Loucy (cell line): ENCODE data around the gene FANK1.

Source experiments
- H2AFZ ChIP-seq: fragments of 200-600 bp; sonication (generic); 2 replicates; pipeline ENCODE4 v1.6.0; 2016; ENCODE audit warnings: antibody characterized with exemption, mild to moderate bottlenecking, low read length, moderate library complexity
- H3F3A ChIP-seq: fragments of 200-600 bp; 2 replicates; pipeline ENCODE4 v1.6.0; 2016; ENCODE audit warnings: antibody characterized with exemption, low read depth, mild to moderate bottlenecking
- H3K27me3 ChIP-seq: fragments of 200-600 bp; sonication (generic); 2 replicates; pipeline ENCODE4 v1.6.1; 2014; ENCODE audit warnings: low read length, mild to moderate bottlenecking; ENCODE audit not compliant: insufficient read depth, poor library complexity, severe bottlenecking
- H3K36me3 ChIP-seq: fragments of 200-600 bp; sonication (generic); 2 replicates; pipeline ENCODE4 v1.6.1; 2016; ENCODE audit warnings: low read length; ENCODE audit not compliant: insufficient read depth
- H3K4me1 ChIP-seq: fragments of 200-600 bp; sonication (generic); 2 replicates; pipeline ENCODE4 v1.5.1; 2014; ENCODE audit warnings: low read length, mild to moderate bottlenecking; ENCODE audit not compliant: insufficient read depth, poor library complexity, severe bottlenecking
- H3K4me2 ChIP-seq: fragments of 200-600 bp; sonication (generic); 2 replicates; pipeline ENCODE4 v1.6.0; 2014; ENCODE audit warnings: antibody characterized with exemption, low read length, low read depth, mild to moderate bottlenecking; ENCODE audit not compliant: poor library complexity, severe bottlenecking
- H3K4me3 ChIP-seq: fragments of 200-600 bp; sonication (generic); 2 replicates; pipeline ENCODE4 v1.5.1; 2014; ENCODE audit warnings: low read length, mild to moderate bottlenecking, mixed read lengths; ENCODE audit not compliant: poor library complexity, severe bottlenecking
- H3K79me2 ChIP-seq: fragments of 200-600 bp; sonication (generic); 2 replicates; pipeline ENCODE4 v1.6.1; 2014; ENCODE audit warnings: low read length; ENCODE audit not compliant: insufficient read depth
- H3K9ac ChIP-seq: fragments of 200-600 bp; sonication (generic); 2 replicates; pipeline ENCODE4 v1.6.0; 2014; ENCODE audit warnings: mild to moderate bottlenecking, low read depth, low read length, moderate library complexity; ENCODE audit not compliant: poor library complexity, severe bottlenecking
- H3K9me2 ChIP-seq: fragments of 200-600 bp; sonication (generic); replicated peaks from 2 replicates; pipeline ENCODE4 v1.6.1; 2016; ENCODE audit warnings: low read depth, low read length, mixed read lengths
- H3K9me3 ChIP-seq: fragments of 200-600 bp; sonication (generic); 2 replicates; pipeline ENCODE4 v1.6.1; 2014; ENCODE audit warnings: mild to moderate bottlenecking, antibody characterized with exemption, low read length, low read depth; ENCODE audit not compliant: insufficient read depth
- H4K20me1 ChIP-seq: fragments of 200-600 bp; sonication (generic); 2 replicates; pipeline ENCODE4 v1.6.0; 2014; ENCODE audit warnings: antibody characterized with exemption, low read length, mild to moderate bottlenecking; ENCODE audit not compliant: insufficient read depth, poor library complexity, severe bottlenecking
- CTCF ChIP-seq: fragments of 200-600 bp; sonication (generic); conservative IDR thresholded peaks from 2 replicates; pipeline ENCODE4 v1.5.1; 2014; ENCODE audit warnings: mild to moderate bottlenecking, antibody characterized with exemption, low read length
- EZH2phosphoT487 ChIP-seq: fragments of 200-600 bp; IDR thresholded peaks from 2 replicates; pipeline ENCODE4 v1.6.1; 2018; ENCODE audit warnings: antibody characterized with exemption, mild to moderate bottlenecking, moderate library complexity, borderline replicate concordance

Gene FANK1

GRCh38 chr10:125951290-125951689, 54.9 kb downstream of the FANK1 start:
- Histone ChIP-seq H2AFZ (no peak overlapping the region), H3K4me3 (no peak overlapping the region), H4K20me1 (no peaks in the 10 kb centered on the region), H3K79me2 (no peaks in the 10 kb centered on the region), H3K9me3 (peaks cover 4% of the 10 kb centered on the region; the same call in 1 of the 2 replicates), H3K9me2 (no peaks in the 10 kb centered on the region), H3F3A (no peaks in the 10 kb centered on the region), H3K27me3 (no peaks in the 10 kb centered on the region), H3K4me1 (no peaks in the 10 kb centered on the region), H3K36me3 (no peaks in the 10 kb centered on the region), H3K9ac (no peak overlapping the region), H3K4me2 (no peak overlapping the region)
- no peak for TF ChIP-seq CTCF
- no peak for TF ChIP-seq EZH2phosphoT487

- no peak overlapping the region for H3K4me3 ChIP-seq
- no peak overlapping the region for H3K4me2 ChIP-seq
- no peaks in the 10 kb centered on the region for H3K27me3 ChIP-seq
- H3K36me3 ChIP-seq: no peaks in the 10 kb centered on the region
- no peak for TF ChIP-seq EZH2phosphoT487
- TF ChIP-seq CTCF: no peak
- no peaks in the 10 kb centered on the region for H3F3A ChIP-seq
- H3K9me3 ChIP-seq: peaks cover 4% of the 10 kb centered on the region; the same call in 1 of the 2 replicates
- no peak overlapping the region for H2AFZ ChIP-seq
- H3K9ac ChIP-seq: no peak overlapping the region
- H3K4me1 ChIP-seq: no peaks in the 10 kb centered on the region
- H4K20me1 ChIP-seq: no peaks in the 10 kb centered on the region
- H3K9me2 ChIP-seq: no peaks in the 10 kb centered on the region
- H3K79me2 ChIP-seq: no peaks in the 10 kb centered on the region
These were observed 57.5 kb downstream of the FANK1 start for GRCh38 chr10:125953778-125954385.

- Histone ChIP-seq H3K4me3 (no peak overlapping the region), H3K9ac (no peak overlapping the region), H2AFZ (no peak overlapping the region), H3F3A (no peaks in the 10 kb centered on the region), H3K9me3 (peaks cover 4% of the 10 kb centered on the region; the same call in 1 of the 2 replicates), H3K4me2 (no peak overlapping the region), H3K79me2 (no peaks in the 10 kb centered on the region), H4K20me1 (no peaks in the 10 kb centered on the region), H3K9me2 (no peaks in the 10 kb centered on the region), H3K36me3 (no peaks in the 10 kb centered on the region), H3K4me1 (no peaks in the 10 kb centered on the region), H3K27me3 (no peaks in the 10 kb centered on the region)
- TF ChIP-seq CTCF (no peak), EZH2phosphoT487 (no peak)
These were observed 59.4 kb downstream of the FANK1 start for GRCh38 chr10:125955766-125956165.
